GM12865 (cell line): ENCODE data around the gene ANO9.

Experiments
- DNase-seq: peaks from one replicate; pipeline ENCODE4 v3.0.0; 2010; ENCODE audit warnings: low read depth
- H3K4me3 ChIP-seq: 2 replicates; pipeline ENCODE4 v1.5.1; 2011; ENCODE audit warnings: mild to moderate bottlenecking, low read depth, low read length, control low read depth
- TF ChIP-seq, protein P1 (sequence below): IDR thresholded peaks from 2 replicates; pipeline ENCODE4 v1.5.1; 2011; ENCODE audit warnings: low read length, control low read depth, low read depth, inconsistent platforms; ENCODE audit not compliant: insufficient read depth; ENCODE audit errors: missing control alignments

The ANO9 gene

GRCh38 chr11:395866-396265, 45.9 kb downstream of the ANO9 start:
- TF ChIP-seq, protein P1, sequence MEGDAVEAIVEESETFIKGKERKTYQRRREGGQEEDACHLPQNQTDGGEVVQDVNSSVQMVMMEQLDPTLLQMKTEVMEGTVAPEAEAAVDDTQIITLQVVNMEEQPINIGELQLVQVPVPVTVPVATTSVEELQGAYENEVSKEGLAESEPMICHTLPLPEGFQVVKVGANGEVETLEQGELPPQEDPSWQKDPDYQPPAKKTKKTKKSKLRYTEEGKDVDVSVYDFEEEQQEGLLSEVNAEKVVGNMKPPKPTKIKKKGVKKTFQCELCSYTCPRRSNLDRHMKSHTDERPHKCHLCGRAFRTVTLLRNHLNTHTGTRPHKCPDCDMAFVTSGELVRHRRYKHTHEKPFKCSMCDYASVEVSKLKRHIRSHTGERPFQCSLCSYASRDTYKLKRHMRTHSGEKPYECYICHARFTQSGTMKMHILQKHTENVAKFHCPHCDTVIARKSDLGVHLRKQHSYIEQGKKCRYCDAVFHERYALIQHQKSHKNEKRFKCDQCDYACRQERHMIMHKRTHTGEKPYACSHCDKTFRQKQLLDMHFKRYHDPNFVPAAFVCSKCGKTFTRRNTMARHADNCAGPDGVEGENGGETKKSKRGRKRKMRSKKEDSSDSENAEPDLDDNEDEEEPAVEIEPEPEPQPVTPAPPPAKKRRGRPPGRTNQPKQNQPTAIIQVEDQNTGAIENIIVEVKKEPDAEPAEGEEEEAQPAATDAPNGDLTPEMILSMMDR = no peak
- DNase-seq = no peak
- H3K4me3 ChIP-seq = no peak overlapping the region

- no peak overlapping the region for H3K4me3 ChIP-seq
- TF ChIP-seq, protein P1 = no peak
These were observed 46.8 kb downstream of the ANO9 start for GRCh38 chr11:394858-395655.

GRCh38 chr11:394034-394857, 47.6 kb downstream of the ANO9 start, which contains the start of gene PKP3:
TSS of gene PKP3 (plus strand) at chr11:394209. CDS start at chr11:394293, 84 bp downstream.
- H3K4me3 ChIP-seq = no peak within 1 kb of the TSS
- TF ChIP-seq, protein P1 = no peak
- no peak for DNase-seq

More at GRCh38 chr11:394858-395655, 46.8 kb downstream of the ANO9 start:
- DNase-seq = no peak

- DNase-seq = no peak
- TF ChIP-seq, protein P1 = no peak
- no peak overlapping the region for H3K4me3 ChIP-seq
These were observed 48.4 kb downstream of the ANO9 start for GRCh38 chr11:393219-394033.

DNA sequence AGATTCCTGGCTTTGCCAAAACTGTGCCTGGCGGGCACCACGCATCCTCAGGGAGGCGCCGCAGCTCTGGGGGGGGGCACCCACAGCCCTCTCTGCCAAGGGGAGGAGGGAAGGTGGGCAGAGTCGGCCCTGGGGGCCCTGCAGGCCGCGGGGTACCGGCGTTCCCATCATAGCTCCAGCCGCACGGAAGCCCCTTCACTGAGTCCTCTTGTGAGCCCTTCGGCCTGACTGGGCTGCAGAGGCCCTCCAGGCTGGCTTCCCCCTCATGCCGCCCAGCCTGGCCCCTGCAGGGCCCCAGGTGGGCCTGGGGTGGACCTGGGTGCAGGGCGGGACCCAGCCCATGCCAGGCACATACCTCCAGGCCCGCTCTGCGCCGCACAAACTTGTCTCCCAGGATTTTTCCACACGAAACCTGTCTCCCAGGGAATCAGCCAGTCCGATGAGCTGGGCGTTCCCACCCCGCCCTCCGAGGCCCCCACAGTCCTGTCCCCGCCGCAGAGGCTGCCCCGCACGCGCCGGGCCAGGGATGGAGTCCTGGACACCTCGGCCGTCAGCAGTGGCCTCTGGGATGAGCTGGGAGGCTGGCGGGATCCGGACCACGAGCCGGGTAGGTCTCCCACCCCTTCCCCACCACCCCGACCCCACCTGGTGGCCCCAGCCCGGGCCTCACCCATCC, 49.6 kb downstream of the ANO9 start:
- no peak for DNase-seq
- TF ChIP-seq, protein P1 = no peak
- H3K4me3 ChIP-seq = no peak overlapping the region
